Epithelial cell of esophagus (primary cell): ENCODE data around the gene TGM2.

Experiments used
- DNase-seq: peaks from one replicate; pipeline ENCODE4 v3.0.0; 2010; ENCODE audit warnings: low read depth
- H3K4me3 ChIP-seq: 2 replicates; pipeline ENCODE4 v1.5.1; 2011; ENCODE audit warnings: mild to moderate bottlenecking, low read length, control low read depth
- CTCF ChIP-seq: IDR thresholded peaks from 2 replicates; pipeline ENCODE4 v1.5.1; 2011; ENCODE audit warnings: low read depth, mild to moderate bottlenecking, low read length, control low read depth, inconsistent platforms; ENCODE audit not compliant: insufficient read depth; ENCODE audit errors: missing control alignments

Gene TGM2

GRCh38 chr20:38151455-38151854 lies 13.6 kb downstream of the TGM2 start:
- no peak overlapping the region for H3K4me3 ChIP-seq
- TF ChIP-seq CTCF = no peak
- DNase-seq = no peak

DNA sequence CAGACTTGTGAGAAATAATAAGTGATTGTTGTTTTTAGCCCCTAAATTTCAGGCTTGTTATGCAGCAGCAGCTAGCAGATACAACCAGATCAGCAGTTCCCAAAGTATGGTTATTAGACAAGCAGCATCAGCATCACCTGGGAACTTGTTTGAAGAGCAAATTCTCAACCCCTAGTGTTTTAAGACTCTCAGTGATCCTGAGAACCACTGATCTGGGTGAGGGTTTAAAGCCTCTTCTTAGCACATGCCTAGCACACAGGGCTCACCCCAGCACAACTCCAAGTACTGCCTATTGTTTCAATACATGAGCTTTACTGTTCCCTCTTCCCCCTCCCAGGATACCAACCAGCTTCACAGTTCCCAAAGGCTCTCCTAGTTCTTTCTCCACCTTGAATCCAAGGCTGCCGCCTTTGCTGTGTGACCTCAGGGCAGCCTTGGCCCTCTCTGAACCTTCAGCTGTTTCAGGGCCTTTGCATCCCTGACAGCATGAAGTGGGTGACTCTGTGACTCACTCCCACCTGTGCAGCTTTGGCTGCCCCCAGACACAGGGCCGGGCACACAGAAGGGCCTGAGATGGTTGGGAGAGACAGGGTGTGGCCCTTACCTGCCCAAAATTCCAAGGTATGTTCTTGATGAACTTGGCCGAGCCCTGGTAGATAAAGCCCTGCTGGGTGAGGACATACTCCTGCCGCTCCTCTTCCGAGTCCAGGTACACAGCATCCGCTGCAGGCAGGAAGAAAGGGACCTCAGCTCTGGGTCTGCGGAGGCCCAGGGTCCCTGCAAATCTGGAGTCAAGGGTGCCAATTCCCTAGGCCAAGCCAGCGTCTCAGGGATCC lies 14.5 kb downstream of the TGM2 start:
- no peak for TF ChIP-seq CTCF
- DNase-seq = no peak
- H3K4me3 ChIP-seq = no peak overlapping the region

DNA sequence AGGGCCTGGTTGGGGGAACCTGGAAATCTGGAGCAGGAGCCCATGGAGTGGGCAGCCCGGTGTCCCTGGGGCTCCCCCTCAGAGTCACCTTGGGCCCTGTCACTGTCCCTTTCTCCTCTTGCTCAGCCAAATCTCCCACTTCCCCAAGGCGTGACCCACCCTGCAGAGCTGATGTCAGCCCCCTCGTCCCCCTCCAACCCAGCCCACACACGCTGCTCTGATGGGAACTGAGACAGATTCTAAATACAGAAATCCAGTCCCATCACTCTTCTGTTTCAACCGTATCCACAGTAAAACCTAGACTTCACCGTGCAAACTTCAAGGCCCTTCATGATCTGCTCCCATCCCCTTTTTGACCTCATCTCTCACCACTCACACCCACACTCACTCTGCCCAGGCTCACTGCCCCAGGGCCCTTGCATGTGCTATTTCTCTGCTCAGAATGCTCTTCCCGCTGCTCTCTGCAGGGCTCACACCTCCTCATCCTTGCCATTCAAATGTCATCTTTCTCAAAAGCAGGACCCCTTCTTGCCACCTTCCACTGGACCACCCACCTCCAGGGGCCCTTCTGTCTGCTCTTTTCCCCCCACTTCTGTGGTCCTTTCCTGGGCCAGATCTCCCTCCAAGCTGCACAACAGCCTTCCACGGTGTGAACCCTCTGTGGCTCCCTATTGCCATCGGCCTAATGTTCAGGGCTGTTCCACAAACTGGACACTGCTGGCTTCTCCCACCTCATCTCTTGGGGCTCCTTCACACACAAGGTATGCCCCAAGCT lies 16.6 kb downstream of the TGM2 start:
- H3K4me3 ChIP-seq = no peak overlapping the region
- no peak for TF ChIP-seq CTCF
- no peak for DNase-seq

- H3K4me3 ChIP-seq = no peak overlapping the region
- TF ChIP-seq CTCF = no peak
- no peak for DNase-seq
Observed at GRCh38 chr20:38147751-38148150, 17.3 kb downstream of the TGM2 start.

- no peak overlapping the region for H3K4me3 ChIP-seq
- no peak for TF ChIP-seq CTCF
- DNase-seq = no peak
Observed at GRCh38 chr20:38147163-38147562, 17.9 kb downstream of the TGM2 start.

DNA sequence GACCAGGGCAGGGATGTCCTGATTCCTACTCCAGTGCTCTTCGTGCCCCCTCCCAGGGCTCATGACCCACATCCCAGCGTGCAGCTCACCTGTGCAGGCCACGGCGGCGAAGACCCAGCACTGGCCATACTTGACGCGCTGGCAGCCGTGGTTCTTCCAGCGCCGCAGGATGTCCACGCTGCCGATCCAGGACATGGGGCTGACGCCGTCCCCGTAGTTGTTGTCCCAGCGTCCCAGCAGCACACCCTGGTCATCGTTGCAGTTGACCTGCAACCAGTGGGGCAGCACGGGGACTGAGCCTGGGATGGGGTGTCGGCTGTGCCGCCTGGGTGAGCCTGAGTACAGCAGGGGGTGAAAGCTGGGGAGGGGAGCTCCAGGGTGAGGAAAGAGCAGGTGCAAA lies 18.4 kb downstream of the TGM2 start:
- DNase-seq = no peak
- no peak for TF ChIP-seq CTCF
- H3K4me3 ChIP-seq = no peak overlapping the region
